ENCODE measurements around the gene ARHGAP1. TPM values are rescaled to one million over a fixed set of nuclear protein-coding genes. Genes with fewer than 3 reads are reported as not detected.

The ARHGAP1 gene
- polyA plus RNA-seq, 2 of the 4 experiments (the other 2 are of a cell fraction) = 17.2 to 35.2 TPM

GRCh38 chr11:46649180-46649738, 51.2 kb downstream of the ARHGAP1 start:
- Histone ChIP-seq H3K27ac (peak overlapping the region in 1 of 2 experiments; percentile 30; a peak in 2 of 6 replicates), H3K9me3 (no peaks in the 10 kb centered on the region), H3K4me1 (0 out of 3 replicates have a peak, but pooled peaks cover 3% of the 10 kb centered on the region), H3K4me2 (no peak overlapping the region), H3K4me3 (no peak overlapping the region)
- WGBS (ENCODE audit: missing lambda C conversion rate) = 62% methylated on average over 2 of the region's 2 CpGs
- DNase-seq (ENCODE audit: low read depth in 1 of 2, low spot score in 1 of 2) (peak in 1 of 2 experiments; percentile 27), FAIRE-seq (no peak), ATAC-seq (peak in 1 of 2 experiments; percentile 74; a peak in 4 of 6 replicates)
- TF ChIP-seq RNF2 (IDR thresholded peaks at IDR 0.05; ENCODE audit: borderline replicate concordance, low read depth) (no peak), SMC3 (IDR thresholded peaks at IDR 0.05) (no peak), FOSB (CRISPR knock-in tag; IDR thresholded peaks at IDR 0.05) (no peak), HOXB13 (CRISPR knock-in tag; IDR thresholded peaks at IDR 0.05; ENCODE audit: low read depth) (no peak), HES2 (IDR thresholded peaks at IDR 0.05) (no peak), ZNF302 (CRISPR knock-in tag; IDR thresholded peaks at IDR 0.05) (no peak), CEBPB (IDR thresholded peaks at IDR 0.05) (no peak), NR3C1 (IDR thresholded peaks at IDR 0.05) (no peak), EHMT2 (IDR thresholded peaks at IDR 0.05; ENCODE audit: low read depth) (no peak), BCL3 (IDR thresholded peaks at IDR 0.05) (no peak), ZFP36 (IDR thresholded peaks at IDR 0.05; ENCODE audit: borderline replicate concordance, partially characterized antibody) (no peak), RCOR1 (IDR thresholded peaks at IDR 0.05; ENCODE audit: low read depth, low read length) (no peak)
- CTCF ChIA-PET = interaction anchor here (1.5 to 1.9 kb wide), 2 partner anchors 10 to 32 kb away, joined by 5 to 9 read pairs; partner anchors contain the start of genes ATG13 and HARBI1
- POLR2A ChIA-PET = interaction anchor here (1.0 kb wide), 1 partner anchor 52 kb away, joined by 4 read pairs; the partner anchor contains the start of genes ARHGAP1 and ZNF408

- CTCF ChIA-PET = no interaction called here
- TF ChIP-seq KDM5A (IDR thresholded peaks at IDR 0.05) = no peak
- no peak for TF ChIP-seq ZFP36 (IDR thresholded peaks at IDR 0.05; ENCODE audit: borderline replicate concordance, partially characterized antibody)
These were observed 56.4 kb downstream of the ARHGAP1 start for GRCh38 chr11:46643986-46644385.

GRCh38 chr11:46643531-46643930, 56.9 kb downstream of the ARHGAP1 start:
- CTCF ChIA-PET = interaction anchor here (0.8 to 1.2 kb wide), 2 partner anchors 11 to 50 kb away, joined by 3 read pairs; partner anchors contain the start of gene AMBRA1

More at GRCh38 chr11:46643986-46644385, 56.4 kb downstream of the ARHGAP1 start:
- Histone ChIP-seq H3K4me2 (no peak overlapping the region), H3K27ac (no peak overlapping the region), H3K4me1 (0 out of 3 replicates have a peak, but pooled peaks cover 7% of the 10 kb centered on the region), H3K4me3 (no peak overlapping the region), H3K9me3 (no peaks in the 10 kb centered on the region)
- ATAC-seq = no peak
- FAIRE-seq = no peak
- POLR2A ChIA-PET = interaction anchor here (1.1 kb wide), 1 partner anchor 10 kb away, joined by 4 read pairs; no protein-coding TSS in a partner anchor
- no peak for DNase-seq (ENCODE audit: low read depth in 1 of 2, low spot score in 1 of 2)

More at GRCh38 chr11:46643531-46643930, 56.9 kb downstream of the ARHGAP1 start:
- 0 out of 3 replicates have a peak, but pooled peaks cover 4% of the 10 kb centered on the region for H3K4me1 ChIP-seq
- DNase-seq (ENCODE audit: low read depth in 1 of 2, low spot score in 1 of 2) (no peak), FAIRE-seq (no peak), ATAC-seq (no peak)
- H3K27ac ChIP-seq = no peak overlapping the region
- no peaks in the 10 kb centered on the region for H3K9me3 ChIP-seq
- no peak overlapping the region for H3K4me2 ChIP-seq
- TF ChIP-seq RNF2 (IDR thresholded peaks at IDR 0.05; ENCODE audit: borderline replicate concordance, low read depth) (no peak), HOXA7 (CRISPR knock-in tag; IDR thresholded peaks at IDR 0.05) (no peak), EHMT2 (IDR thresholded peaks at IDR 0.05; ENCODE audit: low read depth) (no peak), CHD4 (IDR thresholded peaks at IDR 0.05; ENCODE audit: borderline replicate concordance) (no peak), ELK1 (IDR thresholded peaks at IDR 0.05; ENCODE audit: low read depth, low read length) (no peak), POLR2AphosphoS2 (conservative IDR thresholded peaks at IDR 0.05; ENCODE audit: low read length) (no peak), FOSL2 (IDR thresholded peaks at IDR 0.05) (no peak), FOSL2 (CRISPR knock-in tag; IDR thresholded peaks at IDR 0.05) (no peak), HES2 (IDR thresholded peaks at IDR 0.05) (no peak), NPAS2 (CRISPR knock-in tag; IDR thresholded peaks at IDR 0.05; ENCODE audit: borderline replicate concordance) (no peak), EHF (CRISPR knock-in tag; IDR thresholded peaks at IDR 0.05) (no peak), EP300 (IDR thresholded peaks at IDR 0.05) (no peak), RCOR1 (IDR thresholded peaks at IDR 0.05; ENCODE audit: low read depth, low read length) (no peak), POLR2A (IDR thresholded peaks at IDR 0.05; ENCODE audit: low read length) (no peak), FOSB (CRISPR knock-in tag; IDR thresholded peaks at IDR 0.05) (no peak), KDM5A (IDR thresholded peaks at IDR 0.05) (no peak), MAFK (IDR thresholded peaks at IDR 0.05; ENCODE audit: partially characterized antibody) (no peak), E2F6 (IDR thresholded peaks at IDR 0.05; ENCODE audit: borderline replicate concordance, low read depth) (no peak), KDM1A (IDR thresholded peaks at IDR 0.05; ENCODE audit: low read depth) (no peak)
- POLR2A ChIA-PET = interaction anchor here (1.1 kb wide), 1 partner anchor 9 kb away, joined by 4 read pairs; no protein-coding TSS in a partner anchor
- 87% methylated on average over 3 of the region's 3 CpGs for WGBS (ENCODE audit: missing lambda C conversion rate)
- no peak overlapping the region for H3K4me3 ChIP-seq
